OCI-LY3 (cell line): ENCODE measurements around the gene DSTYK.
A peak's percentile ranks its signal among the peaks of the same experiment; 100 is the strongest.

Source experiments
- H2AFZ ChIP-seq: fragments of 200-600, 300-600 bp; shearing (Covaris generic); 2 replicates; pipeline ENCODE4 v1.6.0; 2014; ENCODE audit warnings: antibody characterized with exemption, low read depth, low read length
- H3K27ac ChIP-seq: fragments of 200-600, 300-600 bp; sonication (generic); 2 replicates; pipeline ENCODE4 v1.5.1; 2014; ENCODE audit warnings: mild to moderate bottlenecking, low read length, moderate library complexity, mixed read lengths
- H3K27me3 ChIP-seq: fragments of 200-600, 300-600 bp; sonication (generic); 2 replicates; pipeline ENCODE4 v1.6.1; 2014; ENCODE audit warnings: low read depth, low read length, mixed read lengths
- H3K36me3 ChIP-seq: fragments of 200-600, 300-600 bp; sonication (generic); replicated peaks from 2 replicates; pipeline ENCODE3; 2014; ENCODE audit warnings: low read depth, low read length, mixed read lengths
- H3K4me1 ChIP-seq: fragments of 300-600, 200-600 bp; sonication (generic); 2 replicates; pipeline ENCODE4 v1.6.1; 2014; ENCODE audit warnings: low read length, mixed read lengths
- H3K4me2 ChIP-seq: fragments of 200-600, 300-600 bp; sonication (generic); 2 replicates; pipeline ENCODE4 v1.6.1; 2014; ENCODE audit warnings: low read length, mixed read lengths
- H3K4me3 ChIP-seq: fragments of 300-600, 200-600 bp; sonication (generic); 2 replicates; pipeline ENCODE4 v1.5.1; 2014; ENCODE audit warnings: antibody characterized with exemption, mild to moderate bottlenecking, low read length, moderate library complexity
- H3K79me2 ChIP-seq: fragments of 300-600, 200-600 bp; shearing (Covaris generic); 2 replicates; pipeline ENCODE4 v1.6.1; 2014; ENCODE audit warnings: mild to moderate bottlenecking, low read length, mixed read lengths
- H3K9ac ChIP-seq: fragments of 300-600, 200-600 bp; shearing (Covaris generic); 2 replicates; pipeline ENCODE4 v1.6.0; 2014; ENCODE audit warnings: mild to moderate bottlenecking, low read length, moderate library complexity
- H3K9me3 ChIP-seq: fragments of 200-600, 300-600 bp; shearing (Covaris generic); 2 replicates; pipeline ENCODE4 v1.6.1; 2014; ENCODE audit warnings: low read length, mixed read lengths; ENCODE audit not compliant: insufficient read depth
- H4K20me1 ChIP-seq: fragments of 200-600, 300-600 bp; sonication (generic); 2 replicates; pipeline ENCODE4 v1.6.1; 2016; ENCODE audit warnings: low read length, mixed read lengths; ENCODE audit not compliant: insufficient read depth
- EZH2phosphoT487 ChIP-seq: fragments of 200-600 bp; shearing (Covaris generic); IDR thresholded peaks from 2 replicates; pipeline ENCODE4 v1.6.1; 2018; ENCODE audit warnings: antibody characterized with exemption, mixed run types, low read depth
- TF ChIP-seq, protein P1 (sequence below): fragments of 200-600, 300-600 bp; sonication (generic); IDR thresholded peaks from 2 replicates; pipeline ENCODE4 v1.5.1; 2014; ENCODE audit warnings: antibody characterized with exemption, low read length, low read depth

DSTYK gene

DNA sequence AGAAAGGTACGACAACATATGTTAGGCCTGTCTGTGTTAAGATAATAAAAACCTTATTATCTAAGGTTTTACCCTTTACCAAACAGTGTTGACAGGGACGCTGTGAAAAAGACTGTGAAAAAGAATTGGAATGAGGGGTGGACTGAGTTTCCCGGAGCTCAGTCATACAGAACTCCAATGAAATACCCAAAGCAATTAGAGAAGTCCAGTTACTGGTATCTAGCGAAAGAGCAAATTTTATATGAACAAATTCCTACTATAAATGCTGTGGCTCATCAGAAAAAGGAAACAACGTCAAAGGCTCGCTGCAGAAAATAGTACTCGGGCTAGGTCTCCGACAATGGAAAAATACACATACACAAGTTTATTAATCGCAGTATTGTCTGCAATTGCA is 89.0 kb downstream of the DSTYK start:
- Histone ChIP-seq H3K27me3 (no peaks in the 10 kb centered on the region), H2AFZ (peak overlapping the region; percentile 83), H3K27ac (peak overlapping the region; percentile 74), H3K9ac (peak overlapping the region; percentile 90), H3K4me3 (peak overlapping the region; percentile 90), H3K4me2 (peak overlapping the region; percentile 82), H3K9me3 (no peaks in the 10 kb centered on the region), H3K36me3 (no peaks in the 10 kb centered on the region), H3K4me1 (peaks cover 31% of the 10 kb centered on the region), H4K20me1 (peaks cover 17% of the 10 kb centered on the region; the same call in 1 of the 2 replicates), H3K79me2 (peaks cover 42% of the 10 kb centered on the region)
- no peak for TF ChIP-seq EZH2phosphoT487
- TF ChIP-seq, protein P1, sequence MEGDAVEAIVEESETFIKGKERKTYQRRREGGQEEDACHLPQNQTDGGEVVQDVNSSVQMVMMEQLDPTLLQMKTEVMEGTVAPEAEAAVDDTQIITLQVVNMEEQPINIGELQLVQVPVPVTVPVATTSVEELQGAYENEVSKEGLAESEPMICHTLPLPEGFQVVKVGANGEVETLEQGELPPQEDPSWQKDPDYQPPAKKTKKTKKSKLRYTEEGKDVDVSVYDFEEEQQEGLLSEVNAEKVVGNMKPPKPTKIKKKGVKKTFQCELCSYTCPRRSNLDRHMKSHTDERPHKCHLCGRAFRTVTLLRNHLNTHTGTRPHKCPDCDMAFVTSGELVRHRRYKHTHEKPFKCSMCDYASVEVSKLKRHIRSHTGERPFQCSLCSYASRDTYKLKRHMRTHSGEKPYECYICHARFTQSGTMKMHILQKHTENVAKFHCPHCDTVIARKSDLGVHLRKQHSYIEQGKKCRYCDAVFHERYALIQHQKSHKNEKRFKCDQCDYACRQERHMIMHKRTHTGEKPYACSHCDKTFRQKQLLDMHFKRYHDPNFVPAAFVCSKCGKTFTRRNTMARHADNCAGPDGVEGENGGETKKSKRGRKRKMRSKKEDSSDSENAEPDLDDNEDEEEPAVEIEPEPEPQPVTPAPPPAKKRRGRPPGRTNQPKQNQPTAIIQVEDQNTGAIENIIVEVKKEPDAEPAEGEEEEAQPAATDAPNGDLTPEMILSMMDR = no peak

DNA sequence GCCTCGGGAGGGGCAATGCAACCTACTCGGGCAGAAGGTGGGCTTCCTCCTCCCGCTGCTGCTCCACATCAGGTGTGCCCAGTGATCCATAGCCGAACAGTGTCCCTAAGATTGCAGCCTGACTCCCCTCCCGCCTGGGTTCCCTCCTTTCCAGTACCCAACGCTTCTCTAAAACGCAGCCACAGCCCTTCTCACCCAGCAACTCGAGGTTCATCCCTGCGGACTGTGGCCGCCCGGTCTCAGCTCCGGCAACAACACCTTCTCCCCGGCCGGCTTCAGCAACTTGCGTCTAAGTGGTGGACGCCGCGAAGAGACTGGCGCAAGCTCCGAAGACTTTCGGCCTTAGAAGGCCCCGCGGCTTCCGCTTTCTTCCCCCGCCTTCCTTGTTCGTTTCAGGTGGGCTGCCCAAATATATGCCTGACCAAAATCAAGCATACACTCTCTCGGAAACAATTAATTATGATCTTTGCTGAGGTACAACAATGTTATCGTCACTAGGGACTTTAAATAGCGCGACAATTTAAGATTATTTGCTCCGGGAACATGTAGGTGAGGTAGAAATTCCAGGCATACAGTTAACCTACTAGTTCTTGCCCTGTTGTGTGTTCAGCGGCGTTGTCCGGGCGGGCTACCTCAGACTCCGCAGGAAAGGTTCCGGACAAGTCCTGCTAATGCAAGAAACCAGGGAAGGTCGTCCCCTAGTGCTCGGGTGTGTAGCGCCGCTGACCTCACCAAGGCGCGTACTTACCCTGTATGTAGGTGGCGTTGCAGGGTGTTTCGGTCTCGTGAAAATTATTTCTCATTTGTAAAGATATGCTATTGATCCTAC is 89.6 kb downstream of the DSTYK start, which contains the start of gene RBBP5:
TSS of gene RBBP5 (minus strand) at position 319 of the 829 bp plus-strand sequence. CDS start at position 214, 105 bp downstream.
- no peaks in the 10 kb centered on the region for H3K27me3 ChIP-seq
- H3K4me3 ChIP-seq = peak within 1 kb of the TSS; percentile 90
- peak within 1 kb of the TSS; percentile 83 for H2AFZ ChIP-seq
- peaks cover 17% of the 10 kb centered on the region; the same call in 1 of the 2 replicates for H4K20me1 ChIP-seq
- peak within 1 kb of the TSS; percentile 90 for H3K9ac ChIP-seq
- H3K36me3 ChIP-seq = no peaks in the 10 kb centered on the region
- H3K9me3 ChIP-seq = no peaks in the 10 kb centered on the region
- peaks cover 47% of the 10 kb centered on the region for H3K79me2 ChIP-seq
- H3K27ac ChIP-seq = peak within 1 kb of the TSS; percentile 74
- TF ChIP-seq EZH2phosphoT487 = no peak
- TF ChIP-seq, protein P1 = peak; percentile 90
- peak within 1 kb of the TSS; percentile 97 for H3K4me2 ChIP-seq
- H3K4me1 ChIP-seq = peaks cover 31% of the 10 kb centered on the region

DNA sequence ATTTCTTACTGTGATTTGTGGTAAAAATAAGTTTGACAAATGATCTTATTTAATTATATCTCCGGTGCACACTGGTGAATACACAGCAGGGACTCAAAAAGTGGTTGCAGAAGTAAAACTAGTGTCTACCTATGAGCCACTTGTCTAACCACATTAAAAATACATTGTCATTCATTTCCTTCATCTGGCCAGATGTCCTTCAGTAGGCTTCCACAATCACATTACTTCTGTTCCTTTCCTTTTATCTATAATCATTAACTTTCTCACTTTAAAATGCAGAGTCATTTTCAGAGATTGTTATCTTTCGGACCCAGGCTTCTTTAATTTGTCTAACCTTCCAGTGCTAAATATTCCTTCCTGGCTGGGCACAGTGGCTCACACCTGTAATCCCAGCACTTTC is 92.8 kb downstream of the DSTYK start:
- no peak overlapping the region for H3K4me3 ChIP-seq
- H3K4me1 ChIP-seq = peaks cover 21% of the 10 kb centered on the region
- H3K79me2 ChIP-seq = peaks cover 63% of the 10 kb centered on the region

DNA sequence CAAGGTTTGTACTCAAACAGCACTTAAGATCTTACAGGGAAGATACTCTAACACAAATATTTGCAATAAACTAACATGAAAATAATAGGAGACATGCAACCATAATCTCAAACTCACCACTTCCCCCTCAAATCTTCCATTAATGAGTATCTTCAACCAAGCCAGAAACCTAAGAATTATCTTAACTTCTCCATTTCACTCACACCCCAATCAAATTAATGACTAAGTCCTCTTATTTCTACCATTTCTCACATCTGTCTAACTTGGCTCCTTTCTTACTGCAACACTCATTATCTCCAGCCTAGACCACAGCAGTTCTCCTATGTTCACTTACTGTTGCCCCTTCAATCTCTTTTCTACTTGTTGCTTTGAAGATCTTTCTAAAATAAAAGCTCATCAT is 100.1 kb downstream of the DSTYK start:
- peaks cover 18% of the 10 kb centered on the region for H3K4me1 ChIP-seq
- no peak overlapping the region for H3K4me3 ChIP-seq
- peaks cover 48% of the 10 kb centered on the region for H3K36me3 ChIP-seq
- H3K9me3 ChIP-seq = no peaks in the 10 kb centered on the region
- no peak for TF ChIP-seq EZH2phosphoT487
- TF ChIP-seq, protein P1 = no peak
- H4K20me1 ChIP-seq = peaks cover 9% of the 10 kb centered on the region
- peak overlapping the region; percentile 44 for H3K4me2 ChIP-seq
- H3K9ac ChIP-seq = no peak overlapping the region
- H3K79me2 ChIP-seq = peaks cover 11% of the 10 kb centered on the region
- H3K27me3 ChIP-seq = no peaks in the 10 kb centered on the region
- H2AFZ ChIP-seq = no peak overlapping the region
- peak overlapping the region; percentile 59 for H3K27ac ChIP-seq

More for the DNA sequence above, 92.8 kb downstream of the DSTYK start:
- Histone ChIP-seq H3K27me3 (no peaks in the 10 kb centered on the region), H2AFZ (no peak overlapping the region), H3K9me3 (no peaks in the 10 kb centered on the region), H3K9ac (no peak overlapping the region), H3K27ac (no peak overlapping the region), H3K4me2 (no peak overlapping the region), H4K20me1 (peaks cover 17% of the 10 kb centered on the region; the same call in 1 of the 2 replicates), H3K36me3 (peaks cover 16% of the 10 kb centered on the region)
- no peak for TF ChIP-seq EZH2phosphoT487
- TF ChIP-seq, protein P1 = no peak
